Fibroblast of pulmonary artery (primary cell): Measurements from ENCODE around the gene CARD10.

Experiments
- DNase-seq: peaks from one replicate; pipeline ENCODE4 v3.0.0-alpha.2; 2010; ENCODE audit warnings: low read depth
- H3K4me3 ChIP-seq: replicated peaks from 2 replicates; pipeline ENCODE4 v1.5.1; 2011; ENCODE audit warnings: low read depth, mild to moderate bottlenecking, control low read depth, low read length, moderate library complexity
- TF ChIP-seq, protein P1 (sequence below): IDR thresholded peaks from 2 replicates; pipeline ENCODE4 v1.5.1; 2011; ENCODE audit warnings: mild to moderate bottlenecking, control low read depth, low read length, inconsistent platforms; ENCODE audit errors: missing control alignments

CARD10 gene, protein sequence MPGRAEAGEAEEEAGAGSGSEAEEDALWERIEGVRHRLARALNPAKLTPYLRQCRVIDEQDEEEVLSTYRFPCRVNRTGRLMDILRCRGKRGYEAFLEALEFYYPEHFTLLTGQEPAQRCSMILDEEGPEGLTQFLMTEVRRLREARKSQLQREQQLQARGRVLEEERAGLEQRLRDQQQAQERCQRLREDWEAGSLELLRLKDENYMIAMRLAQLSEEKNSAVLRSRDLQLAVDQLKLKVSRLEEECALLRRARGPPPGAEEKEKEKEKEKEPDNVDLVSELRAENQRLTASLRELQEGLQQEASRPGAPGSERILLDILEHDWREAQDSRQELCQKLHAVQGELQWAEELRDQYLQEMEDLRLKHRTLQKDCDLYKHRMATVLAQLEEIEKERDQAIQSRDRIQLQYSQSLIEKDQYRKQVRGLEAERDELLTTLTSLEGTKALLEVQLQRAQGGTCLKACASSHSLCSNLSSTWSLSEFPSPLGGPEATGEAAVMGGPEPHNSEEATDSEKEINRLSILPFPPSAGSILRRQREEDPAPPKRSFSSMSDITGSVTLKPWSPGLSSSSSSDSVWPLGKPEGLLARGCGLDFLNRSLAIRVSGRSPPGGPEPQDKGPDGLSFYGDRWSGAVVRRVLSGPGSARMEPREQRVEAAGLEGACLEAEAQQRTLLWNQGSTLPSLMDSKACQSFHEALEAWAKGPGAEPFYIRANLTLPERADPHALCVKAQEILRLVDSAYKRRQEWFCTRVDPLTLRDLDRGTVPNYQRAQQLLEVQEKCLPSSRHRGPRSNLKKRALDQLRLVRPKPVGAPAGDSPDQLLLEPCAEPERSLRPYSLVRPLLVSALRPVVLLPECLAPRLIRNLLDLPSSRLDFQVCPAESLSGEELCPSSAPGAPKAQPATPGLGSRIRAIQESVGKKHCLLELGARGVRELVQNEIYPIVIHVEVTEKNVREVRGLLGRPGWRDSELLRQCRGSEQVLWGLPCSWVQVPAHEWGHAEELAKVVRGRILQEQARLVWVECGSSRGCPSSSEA

DNA sequence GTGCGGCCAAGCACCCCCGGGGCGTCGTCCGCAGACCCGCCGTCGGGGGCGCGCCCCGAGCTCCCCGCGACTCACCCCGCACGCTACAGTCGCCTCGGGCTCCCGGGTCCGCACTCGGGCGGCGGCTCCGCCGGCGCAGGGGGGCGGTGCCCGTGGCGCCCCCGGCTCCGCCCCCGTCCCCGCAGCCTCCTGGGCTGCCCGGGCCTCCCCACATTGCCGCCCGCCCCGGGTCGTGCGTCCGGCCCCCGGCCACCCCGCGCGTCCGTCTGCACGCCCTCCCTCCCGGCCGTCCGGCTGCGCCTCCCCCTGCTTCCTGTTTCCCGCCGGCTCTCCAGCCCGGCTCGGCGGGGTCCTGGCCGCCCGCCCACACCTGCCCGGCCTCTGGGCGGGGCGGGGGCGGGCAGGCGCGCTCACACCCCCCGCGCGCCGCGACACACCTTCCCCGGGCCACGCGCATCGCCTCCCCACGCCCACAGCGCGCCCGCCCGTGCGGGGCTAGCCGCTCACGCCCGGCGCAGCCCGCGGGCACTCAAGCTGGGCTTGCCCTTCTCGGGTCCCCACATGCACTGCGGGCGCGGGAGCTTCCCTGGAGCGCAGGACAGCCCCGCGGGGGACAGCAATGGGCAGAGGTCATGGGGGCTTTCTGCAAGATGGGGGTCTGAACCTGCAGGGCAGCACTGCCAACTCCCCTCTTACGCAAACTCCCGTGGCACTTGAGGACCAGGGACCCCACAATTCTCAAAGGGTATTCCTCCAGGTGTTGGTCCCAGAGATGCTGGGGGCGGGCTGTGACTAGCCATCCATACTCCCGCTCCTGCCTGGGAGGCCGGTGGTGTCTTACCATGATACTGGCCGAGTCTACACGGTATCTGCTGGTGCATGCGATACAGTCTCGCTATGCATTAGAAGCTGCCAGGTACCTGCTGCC lies at the start of gene CARD10:
CARD10 (minus strand) TSS at position 148 of the 928 bp plus-strand sequence. CDS start 215 bp downstream, outside the sequence.
- TF ChIP-seq, protein P1, sequence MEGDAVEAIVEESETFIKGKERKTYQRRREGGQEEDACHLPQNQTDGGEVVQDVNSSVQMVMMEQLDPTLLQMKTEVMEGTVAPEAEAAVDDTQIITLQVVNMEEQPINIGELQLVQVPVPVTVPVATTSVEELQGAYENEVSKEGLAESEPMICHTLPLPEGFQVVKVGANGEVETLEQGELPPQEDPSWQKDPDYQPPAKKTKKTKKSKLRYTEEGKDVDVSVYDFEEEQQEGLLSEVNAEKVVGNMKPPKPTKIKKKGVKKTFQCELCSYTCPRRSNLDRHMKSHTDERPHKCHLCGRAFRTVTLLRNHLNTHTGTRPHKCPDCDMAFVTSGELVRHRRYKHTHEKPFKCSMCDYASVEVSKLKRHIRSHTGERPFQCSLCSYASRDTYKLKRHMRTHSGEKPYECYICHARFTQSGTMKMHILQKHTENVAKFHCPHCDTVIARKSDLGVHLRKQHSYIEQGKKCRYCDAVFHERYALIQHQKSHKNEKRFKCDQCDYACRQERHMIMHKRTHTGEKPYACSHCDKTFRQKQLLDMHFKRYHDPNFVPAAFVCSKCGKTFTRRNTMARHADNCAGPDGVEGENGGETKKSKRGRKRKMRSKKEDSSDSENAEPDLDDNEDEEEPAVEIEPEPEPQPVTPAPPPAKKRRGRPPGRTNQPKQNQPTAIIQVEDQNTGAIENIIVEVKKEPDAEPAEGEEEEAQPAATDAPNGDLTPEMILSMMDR, result no peak
- no peak for DNase-seq
- H3K4me3 ChIP-seq, result peak within 1 kb of the TSS; percentile 61

DNA sequence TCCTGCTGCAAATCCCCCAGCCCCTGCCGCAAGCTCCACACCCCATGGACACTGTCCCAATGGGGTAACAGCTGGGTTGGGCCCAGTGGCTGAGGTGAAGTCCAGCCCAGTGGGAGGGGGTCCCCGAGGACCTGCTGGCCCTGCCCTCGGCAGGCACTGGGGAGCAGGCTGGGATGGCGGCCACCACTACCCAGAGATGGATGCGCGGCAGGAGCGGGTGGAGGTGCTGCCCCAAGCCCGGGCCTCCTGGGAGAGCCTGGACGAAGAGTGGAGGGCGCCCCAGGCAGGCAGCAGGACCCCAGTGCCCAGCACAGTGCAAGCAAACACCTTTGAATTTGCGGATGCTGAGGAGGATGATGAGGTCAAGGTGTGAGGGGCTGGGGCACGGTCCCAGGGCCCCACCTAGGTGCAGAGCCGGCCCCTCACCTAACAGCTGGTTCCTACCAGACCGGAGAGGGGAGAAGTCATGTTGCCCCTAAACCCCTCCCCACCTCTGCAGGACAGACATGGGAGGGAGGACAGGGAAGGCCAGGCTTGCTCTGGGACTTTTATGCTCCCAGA lies 49.3 kb upstream of the CARD10 start:
- no peak for DNase-seq
- TF ChIP-seq, protein P1, result no peak
- H3K4me3 ChIP-seq, result no peak overlapping the region

DNA sequence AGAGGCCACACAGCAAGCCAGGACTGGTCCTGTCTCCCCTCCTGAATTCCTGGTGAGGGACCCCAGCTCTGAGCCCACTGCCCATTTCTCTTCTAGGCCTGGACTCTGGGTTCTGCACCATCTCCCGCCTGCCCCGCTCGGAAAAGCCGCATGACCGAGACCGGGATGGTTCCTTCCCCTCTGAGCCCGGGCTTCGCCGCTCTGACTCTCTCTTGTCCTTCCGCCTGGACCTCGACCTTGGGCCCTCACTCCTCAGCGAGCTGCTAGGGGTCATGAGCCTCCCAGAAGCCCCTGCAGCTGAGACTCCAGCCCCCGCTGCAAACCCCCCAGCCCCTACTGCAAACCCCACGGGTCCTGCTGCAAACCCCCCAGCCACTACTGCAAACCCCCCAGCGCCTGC lies 48.8 kb upstream of the CARD10 start:
- TF ChIP-seq, protein P1, result no peak
- DNase-seq, result no peak
- no peak overlapping the region for H3K4me3 ChIP-seq

DNA sequence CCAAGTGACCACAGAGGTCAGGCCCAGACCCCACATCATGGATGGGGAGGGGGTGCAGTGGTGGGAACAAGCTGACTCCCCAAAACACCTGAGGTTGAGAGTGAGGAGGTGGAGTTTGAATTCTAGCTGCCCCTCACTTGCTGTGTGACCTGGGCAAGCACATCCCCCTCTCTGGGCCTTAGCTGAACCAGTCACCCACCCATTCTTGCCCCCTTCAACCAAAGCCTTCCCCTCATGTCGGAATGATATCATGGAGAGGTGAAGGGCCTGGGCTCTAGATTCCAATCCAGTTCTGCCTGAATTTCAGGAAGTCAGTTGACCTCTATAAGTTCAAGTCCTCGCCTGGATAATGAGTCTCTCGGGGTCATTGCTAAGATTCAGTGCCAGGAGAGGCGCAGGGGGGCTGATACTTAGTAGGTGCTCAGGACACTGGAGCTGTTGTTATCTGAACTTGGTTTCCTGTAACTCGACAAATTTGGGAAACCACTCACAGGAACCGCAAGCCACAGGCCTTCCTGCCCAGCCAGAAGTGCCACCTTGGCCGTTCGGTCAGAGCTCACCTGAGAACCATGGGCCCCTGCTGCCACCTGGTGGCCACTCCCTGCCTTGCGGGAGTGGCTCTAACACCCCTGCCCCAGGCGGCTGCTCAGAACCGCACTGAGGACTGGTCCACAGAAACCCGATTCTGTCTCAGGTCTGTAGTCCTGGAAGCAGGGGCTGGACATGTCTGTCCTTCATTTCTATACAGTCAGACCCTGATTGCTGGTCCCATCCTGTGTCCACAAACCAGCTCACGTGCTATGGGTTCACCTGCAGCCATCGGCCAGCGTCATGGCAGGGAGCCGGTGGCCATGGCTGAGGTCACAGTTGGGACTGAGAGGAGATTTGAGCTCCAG lies 47.9 kb upstream of the CARD10 start:
- H3K4me3 ChIP-seq, result no peak overlapping the region
- peak; percentile 69 for DNase-seq

DNA sequence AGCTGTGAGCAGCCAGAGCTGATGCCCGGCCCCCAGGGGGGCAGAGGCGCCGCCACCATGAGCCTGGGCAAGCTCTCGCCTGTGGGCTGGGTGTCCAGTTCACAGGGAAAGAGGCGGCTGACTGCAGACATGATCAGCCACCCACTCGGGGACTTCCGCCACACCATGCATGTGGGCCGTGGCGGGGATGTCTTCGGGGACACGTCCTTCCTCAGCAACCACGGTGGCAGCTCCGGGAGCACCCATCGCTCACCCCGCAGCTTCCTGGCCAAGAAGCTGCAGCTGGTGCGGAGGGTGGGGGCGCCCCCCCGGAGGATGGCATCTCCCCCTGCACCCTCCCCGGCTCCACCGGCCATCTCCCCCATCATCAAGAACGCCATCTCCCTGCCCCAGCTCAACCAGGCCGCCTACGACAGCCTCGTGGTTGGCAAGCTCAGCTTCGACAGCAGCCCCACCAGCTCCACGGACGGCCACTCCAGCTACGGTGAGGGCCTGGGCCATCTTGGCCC lies 47.2 kb upstream of the CARD10 start:
- H3K4me3 ChIP-seq, result no peak overlapping the region
- no peak for DNase-seq
- TF ChIP-seq, protein P1, result no peak

More for the DNA sequence above, 47.9 kb upstream of the CARD10 start:
- TF ChIP-seq, protein P1, result peak; percentile 80
